Gastroesophageal sphincter (tissue), 4 donors: ENCODE data around the gene CTNNBL1. TPM values are rescaled to one million over a fixed set of nuclear protein-coding genes. Genes with fewer than 3 reads are reported as not detected.

Experiments used
- ATAC-seq: fragments of 150-250 bp; one replicate; pipeline ENCODE4 v1.9.1; 2016; ENCODE audit warnings: mild to moderate bottlenecking, moderate library complexity
- H3K27ac ChIP-seq, 4 donors: fragments of 200-600 bp; sonication (generic) in 3 of 4; 1 replicate in 3 of 4; 2 replicates in 1 of 4; pipeline ENCODE4 v1.5.1; 2016 to 2019
- H3K27me3 ChIP-seq: fragments of 200-600 bp; sonication (generic); one replicate; pipeline ENCODE4 v1.5.1; 2019
- H3K36me3 ChIP-seq, 2 donors: fragments of 200-600 bp; sonication (generic); one replicate each; pipeline ENCODE4 v1.5.1; 2019; ENCODE audit warnings: control low read depth in 1 of 2
- H3K4me1 ChIP-seq, 3 donors: fragments of 200-600 bp; sonication (generic); 1 replicate in 2 of 3; 2 replicates in 1 of 3; pipeline ENCODE4 v1.5.1; 2016 to 2019; ENCODE audit warnings: control low read depth in 2 of 3
- H3K4me3 ChIP-seq, 2 donors: fragments of 200-600 bp; sonication (generic); one replicate each; pipeline ENCODE4 v1.5.1; 2019; ENCODE audit warnings: mild to moderate bottlenecking in 1 of 2, moderate library complexity in 1 of 2
- H3K9me3 ChIP-seq, 3 donors: fragments of 200-600 bp; sonication (generic); one replicate each; pipeline ENCODE4 v1.5.1; 2017 to 2019; ENCODE audit warnings: control low read depth in 2 of 3
- EP300 ChIP-seq: sonication (generic); formaldehyde crosslinking; IDR thresholded peaks from one replicate; pipeline ENCODE4 v1.6.1; 2017; ENCODE audit warnings: antibody characterized with exemption, mild to moderate bottlenecking
- POLR2A ChIP-seq, 2 donors: fragments of 450-650 bp; IDR thresholded peaks; one replicate each; pipeline ENCODE4 v1.6.1; 2017; ENCODE audit warnings: antibody characterized with exemption in 2 of 2, mild to moderate bottlenecking in 2 of 2, moderate library complexity in 1 of 2
- POLR2AphosphoS5 ChIP-seq: sonication (generic); formaldehyde crosslinking; IDR thresholded peaks from one replicate; pipeline ENCODE4 v1.6.1; 2017; ENCODE audit warnings: antibody characterized with exemption
- WGBS, 2 donors: methylation state at CpG; one replicate each; pipeline ENCODE4 v1.1.5; 2018; ENCODE audit warnings: low coverage in 1 of 2; 5-methylcytosine and 5-hydroxymethylcytosine counted together
- total RNA-seq, 4 donors: library from RNA; depleted of rRNA; stranded (reverse); fragments of >200 nt; gene quantifications; one replicate each; pipeline ENCODE4 v1.1.0, GENCODE V29; 2016
- TF ChIP-seq, protein P1 (sequence below), 4 experiments: fragments of 200-600 bp in 2 of 4; fragments of 450-650 bp in 2 of 4; sonication (generic) in 1 of 4; IDR thresholded peaks; one replicate each; pipeline ENCODE4 v1.5.1; 2017 to 2019; ENCODE audit warnings: antibody characterized with exemption in 4 of 4, mild to moderate bottlenecking in 2 of 4, moderate library complexity in 2 of 4

CTNNBL1 gene
- total RNA-seq, 4 donors from 2014 or later = 43.8 to 58.4 (median 47.1) TPM

DNA sequence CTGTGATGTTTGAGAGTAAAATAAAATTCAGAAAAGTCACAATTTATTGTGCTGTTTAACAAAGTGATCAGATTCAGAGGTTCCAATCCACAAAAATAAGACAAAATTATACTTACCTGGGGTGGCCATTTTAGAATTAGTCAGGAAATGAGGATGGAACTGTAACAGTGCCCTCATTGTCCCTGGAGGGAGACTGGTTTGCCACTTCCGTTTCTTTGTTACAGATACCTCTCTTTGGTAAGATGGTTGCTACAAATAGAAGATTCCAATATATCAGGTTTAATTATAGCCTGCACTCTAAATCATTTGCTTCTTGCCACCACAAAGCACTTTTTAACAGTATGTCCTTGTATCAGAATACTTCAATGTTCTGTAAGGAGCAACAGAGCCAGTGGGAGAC is 95.6 kb downstream of the CTNNBL1 start:
- no peak for TF ChIP-seq EP300
- TF ChIP-seq, protein P1, sequence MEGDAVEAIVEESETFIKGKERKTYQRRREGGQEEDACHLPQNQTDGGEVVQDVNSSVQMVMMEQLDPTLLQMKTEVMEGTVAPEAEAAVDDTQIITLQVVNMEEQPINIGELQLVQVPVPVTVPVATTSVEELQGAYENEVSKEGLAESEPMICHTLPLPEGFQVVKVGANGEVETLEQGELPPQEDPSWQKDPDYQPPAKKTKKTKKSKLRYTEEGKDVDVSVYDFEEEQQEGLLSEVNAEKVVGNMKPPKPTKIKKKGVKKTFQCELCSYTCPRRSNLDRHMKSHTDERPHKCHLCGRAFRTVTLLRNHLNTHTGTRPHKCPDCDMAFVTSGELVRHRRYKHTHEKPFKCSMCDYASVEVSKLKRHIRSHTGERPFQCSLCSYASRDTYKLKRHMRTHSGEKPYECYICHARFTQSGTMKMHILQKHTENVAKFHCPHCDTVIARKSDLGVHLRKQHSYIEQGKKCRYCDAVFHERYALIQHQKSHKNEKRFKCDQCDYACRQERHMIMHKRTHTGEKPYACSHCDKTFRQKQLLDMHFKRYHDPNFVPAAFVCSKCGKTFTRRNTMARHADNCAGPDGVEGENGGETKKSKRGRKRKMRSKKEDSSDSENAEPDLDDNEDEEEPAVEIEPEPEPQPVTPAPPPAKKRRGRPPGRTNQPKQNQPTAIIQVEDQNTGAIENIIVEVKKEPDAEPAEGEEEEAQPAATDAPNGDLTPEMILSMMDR (IDR thresholded peaks at IDR 0.05) = no peak
- no peak for TF ChIP-seq POLR2AphosphoS5
- TF ChIP-seq POLR2A (IDR thresholded peaks at IDR 0.05) = no peak
- peaks cover 0 to 70% of the 10 kb centered on the region in 2 donors for H3K36me3 ChIP-seq
- H3K27ac ChIP-seq = no peak overlapping the region
- WGBS, 2 donors = 78 to 82% methylated on average over 1 of the region's 1 CpG
- ATAC-seq = no peak
- no peak overlapping the region for H3K4me3 ChIP-seq
- H3K27me3 ChIP-seq = no peaks in the 10 kb centered on the region
- no peaks in the 10 kb centered on the region for H3K4me1 ChIP-seq
- H3K9me3 ChIP-seq = no peaks in the 10 kb centered on the region

DNA sequence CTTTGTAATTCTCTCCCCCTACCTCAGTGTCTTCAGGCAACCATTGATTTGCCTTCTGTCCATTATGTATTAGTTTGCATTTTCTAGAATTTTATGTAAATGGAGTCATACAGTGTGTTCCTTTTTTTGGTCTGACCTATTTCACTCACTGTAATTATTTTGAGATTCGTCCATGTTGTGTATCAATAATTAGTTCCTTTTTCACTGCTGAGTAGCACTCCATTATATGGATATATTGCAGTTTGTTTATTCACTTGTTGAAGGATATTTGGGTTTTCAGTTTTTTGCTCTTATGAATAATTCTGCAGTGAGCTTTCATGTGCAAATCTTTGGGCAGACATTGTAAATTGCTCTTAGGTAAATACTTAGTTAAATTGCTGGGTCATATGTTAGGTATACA is 97.1 kb downstream of the CTNNBL1 start:
- no peak overlapping the region for H3K27ac ChIP-seq
- peaks cover 0 to 65% of the 10 kb centered on the region in 2 donors for H3K36me3 ChIP-seq
- H3K9me3 ChIP-seq = no peaks in the 10 kb centered on the region
- H3K4me3 ChIP-seq = no peak overlapping the region
- no peak for TF ChIP-seq POLR2A (IDR thresholded peaks at IDR 0.05)
- TF ChIP-seq EP300 = no peak
- TF ChIP-seq, protein P1 (IDR thresholded peaks at IDR 0.05) = no peak
- no peak for TF ChIP-seq POLR2AphosphoS5
- H3K4me1 ChIP-seq = no peaks in the 10 kb centered on the region
- 86 to 100% methylated on average over 1 of the region's 1 CpG for WGBS, 2 donors
- H3K27me3 ChIP-seq = no peaks in the 10 kb centered on the region
- ATAC-seq = no peak

DNA sequence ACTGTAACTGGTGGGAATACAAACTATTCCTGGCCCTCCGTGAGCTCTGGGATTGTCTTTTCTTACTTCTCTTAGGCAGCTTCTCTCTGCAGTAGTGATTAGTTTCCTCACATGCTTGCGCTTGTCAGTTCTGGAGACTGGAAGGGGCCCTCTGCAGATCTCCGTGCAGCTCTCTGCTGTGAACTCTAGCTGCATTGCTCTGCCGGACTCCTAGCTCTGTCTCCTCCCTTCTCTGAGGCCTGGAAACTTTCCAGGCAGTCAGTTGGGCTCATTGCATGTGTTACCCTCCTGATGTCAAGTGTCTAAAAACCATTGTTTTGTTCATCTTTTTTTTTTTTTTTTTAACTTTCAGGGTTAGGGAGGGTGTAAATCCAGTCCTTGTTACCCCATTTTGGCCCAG is 102.3 kb downstream of the CTNNBL1 start:
- Histone ChIP-seq H3K9me3 (no peaks in the 10 kb centered on the region), H3K4me3 (no peak overlapping the region), H3K27ac (no peak overlapping the region), H3K27me3 (no peaks in the 10 kb centered on the region), H3K4me1 (no peaks in the 10 kb centered on the region), H3K36me3 (peaks cover 0 to 62% of the 10 kb centered on the region in 2 donors)
- WGBS, 2 donors = 89 to 92% methylated on average over 3 to 4 of the region's 4 CpGs
- ATAC-seq = no peak
- TF ChIP-seq POLR2AphosphoS5 = no peak
- TF ChIP-seq POLR2A (IDR thresholded peaks at IDR 0.05) = no peak
- TF ChIP-seq, protein P1 (IDR thresholded peaks at IDR 0.05) = no peak
- no peak for TF ChIP-seq EP300

DNA sequence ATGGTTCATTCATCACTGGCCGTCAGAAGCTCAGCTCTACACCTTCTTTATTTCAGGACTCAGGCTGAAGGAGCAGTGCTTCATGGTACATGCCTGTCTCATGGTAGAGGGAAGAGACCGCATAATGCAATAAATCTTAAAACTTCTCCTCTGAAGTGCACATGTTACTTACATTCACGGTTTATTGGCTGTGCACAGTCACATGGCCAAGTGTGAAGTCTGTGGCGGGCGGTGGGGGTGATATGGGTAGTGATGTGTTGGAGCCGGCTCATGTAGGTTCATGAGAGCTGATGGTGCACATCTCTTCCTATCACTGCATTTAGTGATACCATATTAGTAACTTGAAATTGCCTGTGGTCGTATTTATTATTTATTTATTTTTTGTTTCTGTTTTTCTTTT is 102.9 kb downstream of the CTNNBL1 start:
- H3K4me1 ChIP-seq = no peaks in the 10 kb centered on the region
- peaks cover 0 to 56% of the 10 kb centered on the region in 2 donors for H3K36me3 ChIP-seq
- 89 to 96% methylated on average over 7 of the region's 7 CpGs for WGBS, 2 donors

GRCh38 chr20:37797669-37798175 is 103.9 kb downstream of the CTNNBL1 start:
- no peaks in the 10 kb centered on the region for H3K9me3 ChIP-seq
- no peaks in the 10 kb centered on the region for H3K4me1 ChIP-seq
- no peak overlapping the region for H3K4me3 ChIP-seq
- no peak overlapping the region for H3K27ac ChIP-seq
- TF ChIP-seq EP300 = no peak
- ATAC-seq = no peak
- WGBS, 2 donors = 78 to 84% methylated on average over 4 of the region's 4 CpGs
- peaks cover 0 to 51% of the 10 kb centered on the region in 2 donors for H3K36me3 ChIP-seq
- no peaks in the 10 kb centered on the region for H3K27me3 ChIP-seq

More for the DNA sequence above, 102.9 kb downstream of the CTNNBL1 start:
- no peak overlapping the region for H3K27ac ChIP-seq
- no peak overlapping the region for H3K4me3 ChIP-seq
- no peaks in the 10 kb centered on the region for H3K27me3 ChIP-seq
- TF ChIP-seq EP300 (no peak), POLR2AphosphoS5 (no peak)
- H3K9me3 ChIP-seq = no peaks in the 10 kb centered on the region
- ATAC-seq = no peak

- H3K4me1 ChIP-seq = no peaks in the 10 kb centered on the region
- no peaks in the 10 kb centered on the region for H3K27me3 ChIP-seq
- H3K27ac ChIP-seq = no peak overlapping the region
- H3K9me3 ChIP-seq = no peaks in the 10 kb centered on the region
- WGBS, 2 donors = 81% methylated on average over 2 of the region's 2 CpGs; no CpG with 5 or more reads in 1 of the 2 donors
- ATAC-seq = no peak
- H3K4me3 ChIP-seq = no peak overlapping the region
- TF ChIP-seq EP300 = no peak
- TF ChIP-seq POLR2A (IDR thresholded peaks at IDR 0.05) = no peak
- TF ChIP-seq, protein P1 (IDR thresholded peaks at IDR 0.05) = no peak
- no peak for TF ChIP-seq POLR2AphosphoS5
- H3K36me3 ChIP-seq = peaks cover 0 to 56% of the 10 kb centered on the region in 2 donors
Measured at GRCh38 chr20:37798312-37798711, 104.5 kb downstream of the CTNNBL1 start.
